ENCODE measurements around the gene NDUFA8. TPM values are rescaled to one million over a fixed set of nuclear protein-coding genes. Genes with fewer than 3 reads are reported as not detected.

NDUFA8 gene
- polyA plus RNA-seq, 1 of the 3 experiments (the other 2 are of a cell fraction): 116 TPM

- H4K20me1 ChIP-seq (ENCODE audit: insufficient read depth): no peaks in the 10 kb centered on the region
- no peak overlapping the region for H3K4me2 ChIP-seq
- no peaks in the 10 kb centered on the region for H3K9me3 ChIP-seq
- ChIA-PET POLR2A (interaction anchor here (0.6 kb wide), 1 partner anchor 31 kb away, joined by 3 read pairs; the partner anchor contains the start of genes MORN5 and NDUFA8), CTCF (interaction anchor here (0.9 to 1.0 kb wide), 2 partner anchors 32 to 66 kb away, joined by 3 read pairs; no protein-coding TSS in a partner anchor)
- no peak overlapping the region for H2AFZ ChIP-seq (ENCODE audit: low read depth)
- no peak for DNase-seq
- no peaks in the 10 kb centered on the region for H3K36me3 ChIP-seq (replicated peaks in 1 of 2; ENCODE audit: control insufficient read depth in 1 of 2, insufficient read depth in 2 of 2, low read length in 1 of 2)
- H3F3A ChIP-seq (replicated peaks; ENCODE audit: insufficient read depth): no peaks in the 10 kb centered on the region
- H3K4me1 ChIP-seq (ENCODE audit: control insufficient read depth in 1 of 2, insufficient read depth in 2 of 2, low read depth in 1 of 2, low read length in 1 of 2): peaks cover 0 to 9% of the 10 kb centered on the region in 2 experiments; a peak in 1 of 4 replicates
- H3K27ac ChIP-seq (ENCODE audit: low read depth in 2 of 2, low read length in 1 of 2): no peak overlapping the region
- 74% methylated on average over 8 of the region's 12 CpGs for WGBS (ENCODE audit: low lambda C conversion rate)
- H3K9me2 ChIP-seq: no peaks in the 10 kb centered on the region
- TF ChIP-seq MEF2A (IDR thresholded peaks at IDR 0.05; ENCODE audit: borderline replicate concordance, low read depth) (no peak), TEAD4 (IDR thresholded peaks at IDR 0.05; ENCODE audit: borderline replicate concordance, insufficient read depth) (no peak), EZH2phosphoT487 (IDR thresholded peaks at IDR 0.05; ENCODE audit: borderline replicate concordance, low read depth) (no peak), GABPA (IDR thresholded peaks at IDR 0.05; ENCODE audit: low read depth) (no peak), REST (IDR thresholded peaks at IDR 0.05; ENCODE audit: low read depth, low read length) (no peak), CHD2 (IDR thresholded peaks at IDR 0.05; ENCODE audit: low read length, partially characterized antibody) (no peak), USF1 (IDR thresholded peaks at IDR 0.05; ENCODE audit: borderline replicate concordance, low read depth) (no peak), POLR2AphosphoS5 (IDR thresholded peaks at IDR 0.05; ENCODE audit: low read depth, low read length) (no peak), EP300 (IDR thresholded peaks at IDR 0.05; ENCODE audit: borderline replicate concordance in 1 of 2, low read depth in 1 of 2, low read length in 1 of 2) (no peak), NRF1 (IDR thresholded peaks at IDR 0.05; ENCODE audit: low read depth, low read length) (no peak), IRF3 (IDR thresholded peaks at IDR 0.05; ENCODE audit: low read depth, low read length) (no peak), ZBTB33 (IDR thresholded peaks at IDR 0.05; ENCODE audit: borderline replicate concordance, low read depth) (no peak), MAX (IDR thresholded peaks at IDR 0.05; ENCODE audit: low read depth) (no peak), RAD21 (IDR thresholded peaks at IDR 0.05; ENCODE audit: low read length) (no peak), ELF1 (IDR thresholded peaks at IDR 0.05) (no peak), PBX3 (IDR thresholded peaks at IDR 0.05) (no peak), RCOR1 (IDR thresholded peaks at IDR 0.05; ENCODE audit: low read length) (no peak), NFIC (IDR thresholded peaks at IDR 0.05; ENCODE audit: borderline replicate concordance) (no peak)
- H3K79me2 ChIP-seq (ENCODE audit: insufficient read depth): no peaks in the 10 kb centered on the region
- no peak overlapping the region for H3K9ac ChIP-seq
- peaks cover 4% of the 10 kb centered on the region; the same call in 1 of the 2 replicates for H3K27me3 ChIP-seq (ENCODE audit: insufficient read depth)
- no peak overlapping the region for H3K4me3 ChIP-seq (ENCODE audit: low read depth in 2 of 2, low read length in 1 of 2)
Observed at GRCh38 chr9:122190597-122191381, 31.2 kb upstream of the NDUFA8 start.

Measured in SK-N-SH (cell line).